GM21717 (cell line): ENCODE data around the gene DNER.
"Not testable (repeated sequence)": the region's sequence is repeated elsewhere in the genome, so short reads cannot be mapped to it uniquely, and the experiment has no call there.

Source experiments
- ATAC-seq: cut with Tn5 transposase; IDR thresholded peaks from one replicate; pipeline ENCODE4 v1.9.1; 2021; ENCODE audit warnings: mild to moderate bottlenecking, moderate library complexity; ENCODE audit not compliant: unreplicated experiment

DNER gene

GRCh38 chr2:229350117-229350805 is 364.1 kb downstream of the DNER start:
- no peak for ATAC-seq

- no peak for ATAC-seq
Measured at GRCh38 chr2:229348128-229348527, 366.2 kb downstream of the DNER start.

GRCh38 chr2:229346816-229347540 is 367.4 kb downstream of the DNER start:
- no peak for ATAC-seq

- no peak for ATAC-seq
Measured at GRCh38 chr2:229344955-229345354, 369.4 kb downstream of the DNER start.

GRCh38 chr2:229344151-229344551 is 370.2 kb downstream of the DNER start:
- no peak for ATAC-seq

- no peak for ATAC-seq
Measured at GRCh38 chr2:229343661-229344060, 370.7 kb downstream of the DNER start.

- ATAC-seq = no peak
Measured at GRCh38 chr2:229342376-229342775, 372.0 kb downstream of the DNER start.

- ATAC-seq = no peak
Measured at GRCh38 chr2:229340086-229340760, 374.1 kb downstream of the DNER start.

GRCh38 chr2:229339618-229340017 is 374.7 kb downstream of the DNER start:
- no peak for ATAC-seq

- ATAC-seq = not testable (repeated sequence)
Measured at GRCh38 chr2:229339171-229339570, 375.2 kb downstream of the DNER start.

- ATAC-seq = no peak
Measured at GRCh38 chr2:229335877-229336346, 378.4 kb downstream of the DNER start.

GRCh38 chr2:229335330-229335729 is 379.0 kb downstream of the DNER start:
- no peak for ATAC-seq

GRCh38 chr2:229330952-229331351 is 383.4 kb downstream of the DNER start:
- ATAC-seq = no peak

GRCh38 chr2:229319558-229319957 is 394.8 kb downstream of the DNER start:
- ATAC-seq = no peak

GRCh38 chr2:229314117-229314516 is 400.2 kb downstream of the DNER start:
- ATAC-seq = no peak

- no peak for ATAC-seq
Measured at GRCh38 chr2:229313591-229313990, 400.8 kb downstream of the DNER start.
